Activated CD8-positive, alpha-beta memory T cell treated with anti-CD3 and anti-CD28 coated beads, Interleukin-2, amount 50 U/mL, for 4 hours (primary cell): ENCODE measurements around the gene SKIC8.

Experiments used
- DNase-seq: peaks from one replicate; pipeline ENCODE4 v3.0.0-alpha.2; 2020

The SKIC8 gene

GRCh38 chr15:78299101-78299930 is at the start of gene SKIC8:
Gene SKIC8, minus strand, starts transcription at chr15:78299609. Its CDS starts 3,923 bp downstream, at chr15:78295686.
- DNase-seq = peak; percentile 91

- no peak for DNase-seq
These were observed 48.5 kb upstream of the SKIC8 start for GRCh38 chr15:78347586-78348543.

- DNase-seq = no peak
These were observed 46.2 kb upstream of the SKIC8 start for GRCh38 chr15:78345396-78346125.

DNA sequence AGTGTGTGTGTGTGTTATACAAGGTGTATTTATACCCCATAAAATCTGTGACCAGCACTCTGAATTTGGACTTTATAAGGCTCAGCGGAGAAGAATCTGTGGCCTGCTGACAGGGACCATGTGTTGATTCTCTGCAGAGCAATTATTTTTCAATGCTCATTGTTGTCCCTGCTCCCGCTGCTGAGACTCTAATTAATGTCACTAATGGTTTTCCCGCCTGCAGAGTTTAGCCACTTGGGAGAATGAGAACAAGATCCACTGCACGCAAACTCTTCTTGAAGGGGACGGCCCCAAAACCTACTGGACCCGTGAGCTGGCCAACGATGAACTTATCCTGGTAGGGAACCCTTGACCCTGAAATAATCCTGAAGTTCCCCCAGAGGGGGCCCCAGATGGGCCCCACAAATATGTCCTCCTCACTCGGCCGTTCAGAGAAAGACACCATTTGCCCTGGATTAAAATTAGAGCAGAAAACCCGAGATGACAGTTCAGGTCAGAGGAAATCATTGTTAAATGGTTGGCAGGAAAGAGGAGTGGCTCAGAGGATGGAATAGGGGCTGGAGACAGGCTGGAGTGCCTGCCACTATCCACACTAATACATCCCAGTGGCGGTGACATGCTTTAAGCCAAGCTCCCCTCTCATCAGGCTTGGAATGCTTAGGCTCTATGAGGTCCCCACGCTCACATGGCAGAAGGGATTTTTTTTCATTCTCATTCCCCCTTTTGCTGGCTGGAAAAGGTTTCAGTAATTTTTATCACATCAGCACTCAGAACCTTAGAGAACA is 44.1 kb upstream of the SKIC8 start:
- DNase-seq = no peak

DNA sequence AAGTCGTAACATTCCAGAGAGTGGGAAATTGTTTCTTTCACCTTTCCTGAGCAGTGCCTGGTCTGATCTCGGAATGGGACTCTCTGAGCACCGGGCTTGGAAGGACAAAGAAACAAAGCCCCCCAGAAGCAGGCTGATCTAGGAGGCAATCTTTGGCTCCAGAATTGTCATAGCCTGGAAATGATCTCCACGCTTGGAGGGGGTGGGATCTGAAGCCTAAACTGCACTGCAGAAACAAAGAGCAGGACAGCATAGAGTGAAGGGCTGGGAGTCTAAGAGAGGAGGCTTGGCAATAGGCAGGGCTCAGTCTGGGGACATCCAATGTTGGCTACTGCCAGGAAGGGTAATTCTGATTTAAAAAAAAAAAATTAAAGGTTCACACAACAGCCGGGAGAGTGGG is 42.6 kb upstream of the SKIC8 start:
- no peak for DNase-seq

GRCh38 chr15:78341057-78341987 is 41.9 kb upstream of the SKIC8 start:
- DNase-seq = no peak

DNA sequence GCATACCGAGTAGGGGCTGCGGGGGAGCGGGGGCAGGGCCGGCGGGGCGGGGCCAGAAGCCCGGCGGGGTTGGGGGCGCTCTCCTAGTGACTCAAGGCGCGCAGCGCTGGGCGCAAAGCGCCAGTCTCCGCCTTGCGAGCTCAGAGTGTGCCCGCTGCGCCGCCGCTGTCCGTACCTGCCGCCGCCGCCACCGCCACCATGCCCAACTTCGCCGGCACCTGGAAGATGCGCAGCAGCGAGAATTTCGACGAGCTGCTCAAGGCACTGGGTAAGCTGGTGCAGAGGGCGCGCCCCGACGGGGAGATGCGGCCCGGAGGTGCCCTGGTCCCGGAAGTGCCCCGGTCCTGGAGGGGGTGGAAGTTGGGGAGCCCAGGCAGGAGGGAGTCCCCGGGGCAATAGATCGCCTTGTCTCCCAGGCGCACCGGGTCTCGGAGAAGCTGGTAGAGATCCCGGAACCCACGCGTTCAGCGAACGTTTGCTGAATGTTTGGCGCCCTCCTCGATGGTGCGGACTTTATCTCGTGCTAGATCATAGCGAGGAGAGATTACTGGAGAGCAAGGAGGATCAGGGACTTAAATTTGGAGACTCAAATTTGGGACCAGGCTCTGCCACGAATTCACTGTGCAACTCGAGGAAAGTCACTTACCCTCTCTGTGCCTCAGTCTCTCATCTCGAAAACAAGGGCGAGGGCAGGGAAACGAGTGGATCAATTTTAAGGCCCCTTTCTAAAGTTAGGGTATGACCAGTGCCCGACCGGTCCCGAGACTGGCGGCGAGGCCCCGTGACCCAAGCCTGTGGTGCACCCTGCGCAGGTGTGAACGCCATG is 41.0 kb upstream of the SKIC8 start, which contains the start of gene CRABP1:
CRABP1 (plus strand) TSS at position 123 of the 826 bp plus-strand sequence; CDS start at position 199, 76 bp downstream.
- DNase-seq = no peak

DNA sequence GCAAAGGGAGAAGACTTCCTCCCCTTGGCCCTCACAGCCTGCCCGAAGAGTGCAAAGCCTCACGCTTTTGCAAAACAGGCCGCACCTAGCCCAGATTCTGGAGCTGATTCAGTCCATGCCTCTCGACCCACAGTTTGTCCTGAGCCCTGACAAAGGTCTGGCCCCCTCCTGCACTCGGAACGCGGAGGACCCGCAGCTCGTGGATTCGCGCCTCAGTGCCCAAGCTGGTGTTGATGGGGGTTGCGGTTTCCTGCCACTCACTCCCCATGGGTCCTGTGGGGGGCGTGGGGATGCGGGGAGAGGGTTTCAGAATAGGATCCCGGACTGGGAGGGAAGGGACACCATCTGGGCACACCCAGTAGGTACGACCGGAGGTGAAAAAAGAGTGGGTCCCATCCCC is 40.1 kb upstream of the SKIC8 start:
- DNase-seq = no peak

DNA sequence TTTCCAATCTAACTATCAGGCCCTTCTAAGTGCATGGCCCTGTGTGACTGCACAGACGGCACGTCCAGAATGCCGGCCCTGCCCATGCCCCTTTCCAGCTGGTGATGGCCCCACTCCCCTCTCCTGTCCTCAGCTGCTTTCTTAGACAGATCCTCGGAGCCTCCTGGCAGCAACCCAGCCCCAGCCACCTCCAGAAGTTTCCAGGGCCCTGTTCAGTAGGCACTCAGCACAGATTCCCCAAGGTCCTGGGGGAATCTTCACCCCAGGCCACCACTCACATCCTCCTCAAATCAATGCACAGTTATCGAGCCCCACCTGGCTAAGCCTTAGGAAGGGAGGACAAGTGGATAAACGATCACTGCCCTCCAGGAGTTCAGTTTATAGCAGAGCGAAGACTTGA is 39.4 kb upstream of the SKIC8 start:
- no peak for DNase-seq

- no peak for DNase-seq
These were observed 36.6 kb upstream of the SKIC8 start for GRCh38 chr15:78335985-78336384.

- DNase-seq = no peak
These were observed 35.4 kb upstream of the SKIC8 start for GRCh38 chr15:78334845-78335244.

GRCh38 chr15:78329625-78330024 is 30.2 kb upstream of the SKIC8 start:
- no peak for DNase-seq

GRCh38 chr15:78327466-78327865 is 28.1 kb upstream of the SKIC8 start:
- DNase-seq = no peak

- DNase-seq = no peak
These were observed 25.9 kb upstream of the SKIC8 start for GRCh38 chr15:78325092-78325843.

GRCh38 chr15:78324144-78324543 is 24.7 kb upstream of the SKIC8 start:
- no peak for DNase-seq

GRCh38 chr15:78323693-78324092 is 24.3 kb upstream of the SKIC8 start:
- no peak for DNase-seq

- no peak for DNase-seq
These were observed 23.5 kb upstream of the SKIC8 start for GRCh38 chr15:78322724-78323521.

GRCh38 chr15:78322243-78322642 is 22.8 kb upstream of the SKIC8 start:
- no peak for DNase-seq
